ENCODE data around the gene CACNB2.
"Not testable (repeated sequence)": the region's sequence is repeated elsewhere in the genome, so short reads cannot be mapped to it uniquely, and the experiment has no call there.

Gene CACNB2

DNA sequence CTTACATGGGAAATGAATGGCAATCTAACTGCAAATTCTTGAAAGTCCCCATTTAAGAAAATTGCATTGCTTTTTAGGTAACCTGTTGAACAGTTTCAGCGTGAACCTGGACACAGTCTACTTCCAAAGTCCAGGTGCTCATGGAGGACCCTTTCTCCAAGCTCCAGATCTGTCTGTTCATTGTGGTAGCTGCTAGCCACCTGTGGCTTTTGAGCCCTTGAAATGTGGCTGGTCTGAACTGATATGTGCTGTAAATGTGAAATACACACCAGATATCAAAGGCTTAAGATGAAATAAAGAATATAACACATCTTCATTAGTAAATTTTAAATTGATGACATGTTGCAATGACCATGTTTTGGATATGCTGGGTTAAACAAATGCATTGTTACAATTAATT, 4.2 kb downstream of the CACNB2 start:
- Histone ChIP-seq H3K27me3 (replicated peaks; ENCODE audit: control insufficient read depth, insufficient read depth, low read length, poor library complexity, severe bottlenecking) (no peaks in the 10 kb centered on the region), H3K4me1 (ENCODE audit: control insufficient read depth, insufficient read depth, low read length, poor library complexity, severe bottlenecking) (no peaks in the 10 kb centered on the region), H3K27ac (ENCODE audit: insufficient read depth, low read length, poor library complexity, severe bottlenecking) (no peak overlapping the region), H3K9me3 (ENCODE audit: control insufficient read depth, low read length) (no peaks in the 10 kb centered on the region), H3K4me3 (ENCODE audit: insufficient read depth, low read depth, low read length, poor library complexity, severe bottlenecking) (no peak overlapping the region), H3K36me3 (ENCODE audit: control insufficient read depth, insufficient read depth, low read length) (no peaks in the 10 kb centered on the region)
- no peak for DNase-seq

- Histone ChIP-seq H3K4me3 (ENCODE audit: insufficient read depth, low read depth, low read length, poor library complexity, severe bottlenecking) (no peak overlapping the region), H3K9me3 (ENCODE audit: control insufficient read depth, low read length) (no peaks in the 10 kb centered on the region), H3K27me3 (replicated peaks; ENCODE audit: control insufficient read depth, insufficient read depth, low read length, poor library complexity, severe bottlenecking) (no peaks in the 10 kb centered on the region), H3K4me1 (ENCODE audit: control insufficient read depth, insufficient read depth, low read length, poor library complexity, severe bottlenecking) (no peaks in the 10 kb centered on the region), H3K36me3 (ENCODE audit: control insufficient read depth, insufficient read depth, low read length) (no peaks in the 10 kb centered on the region), H3K27ac (ENCODE audit: insufficient read depth, low read length, poor library complexity, severe bottlenecking) (no peak overlapping the region)
- no peak for DNase-seq
Measured at GRCh38 chr10:18144928-18145327, 4.7 kb downstream of the CACNB2 start.

DNA sequence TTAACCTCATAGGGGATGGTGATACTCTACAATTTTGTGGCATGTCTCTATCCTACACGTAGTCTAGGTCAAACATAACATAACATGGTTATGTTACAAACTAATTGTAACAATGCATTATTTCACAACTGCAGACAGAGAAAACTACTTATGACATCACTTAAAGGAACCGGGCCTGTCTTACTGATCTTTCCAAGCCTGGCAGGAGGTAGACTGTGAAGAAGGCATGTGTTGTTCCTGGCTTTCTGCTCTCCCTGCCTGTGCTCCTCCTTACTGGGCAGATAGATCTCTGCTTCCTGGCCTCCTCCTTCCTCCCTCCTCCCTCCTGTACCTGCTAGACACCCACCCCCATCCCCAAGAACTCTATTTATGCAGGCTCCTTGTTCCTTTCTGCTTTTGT, 5.4 kb downstream of the CACNB2 start:
- DNase-seq = no peak
- H3K9me3 ChIP-seq (ENCODE audit: control insufficient read depth, low read length) = no peaks in the 10 kb centered on the region
- H3K27me3 ChIP-seq (replicated peaks; ENCODE audit: control insufficient read depth, insufficient read depth, low read length, poor library complexity, severe bottlenecking) = no peaks in the 10 kb centered on the region
- no peaks in the 10 kb centered on the region for H3K4me1 ChIP-seq (ENCODE audit: control insufficient read depth, insufficient read depth, low read length, poor library complexity, severe bottlenecking)
- no peaks in the 10 kb centered on the region for H3K36me3 ChIP-seq (ENCODE audit: control insufficient read depth, insufficient read depth, low read length)
- H3K27ac ChIP-seq (ENCODE audit: insufficient read depth, low read length, poor library complexity, severe bottlenecking) = no peak overlapping the region
- H3K4me3 ChIP-seq (ENCODE audit: insufficient read depth, low read depth, low read length, poor library complexity, severe bottlenecking) = no peak overlapping the region

DNA sequence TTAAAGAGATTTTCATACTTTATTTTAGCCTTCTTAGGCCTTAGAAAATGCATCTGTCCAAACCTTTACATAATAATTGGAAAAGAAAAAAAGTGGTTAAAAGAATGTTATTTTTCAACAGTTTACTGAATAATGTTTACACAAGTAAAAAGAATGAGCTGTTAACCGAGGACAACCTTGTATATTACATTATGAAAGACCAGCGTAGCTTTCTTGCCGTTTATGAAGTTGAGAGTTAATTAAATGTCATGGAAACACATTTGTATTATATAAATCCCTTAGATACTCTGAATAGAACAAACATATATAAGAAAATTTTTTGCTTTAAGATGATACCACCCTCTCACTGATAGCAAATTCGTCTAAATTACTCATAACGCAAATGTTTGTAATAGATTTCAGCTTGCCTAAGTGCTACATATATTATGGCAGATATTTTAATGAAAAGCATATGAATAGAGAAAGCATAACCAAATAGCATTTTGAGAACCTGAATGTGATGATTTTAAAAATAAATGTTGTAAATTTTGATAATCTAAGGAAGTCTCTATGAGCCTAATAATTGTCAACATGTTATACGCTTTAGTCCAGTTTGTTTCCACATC, 9.1 kb downstream of the CACNB2 start:
- H3K4me3 ChIP-seq (ENCODE audit: insufficient read depth, low read depth, low read length, poor library complexity, severe bottlenecking) = no peak overlapping the region
- no peaks in the 10 kb centered on the region for H3K27me3 ChIP-seq (replicated peaks; ENCODE audit: control insufficient read depth, insufficient read depth, low read length, poor library complexity, severe bottlenecking)
- DNase-seq = no peak

DNA sequence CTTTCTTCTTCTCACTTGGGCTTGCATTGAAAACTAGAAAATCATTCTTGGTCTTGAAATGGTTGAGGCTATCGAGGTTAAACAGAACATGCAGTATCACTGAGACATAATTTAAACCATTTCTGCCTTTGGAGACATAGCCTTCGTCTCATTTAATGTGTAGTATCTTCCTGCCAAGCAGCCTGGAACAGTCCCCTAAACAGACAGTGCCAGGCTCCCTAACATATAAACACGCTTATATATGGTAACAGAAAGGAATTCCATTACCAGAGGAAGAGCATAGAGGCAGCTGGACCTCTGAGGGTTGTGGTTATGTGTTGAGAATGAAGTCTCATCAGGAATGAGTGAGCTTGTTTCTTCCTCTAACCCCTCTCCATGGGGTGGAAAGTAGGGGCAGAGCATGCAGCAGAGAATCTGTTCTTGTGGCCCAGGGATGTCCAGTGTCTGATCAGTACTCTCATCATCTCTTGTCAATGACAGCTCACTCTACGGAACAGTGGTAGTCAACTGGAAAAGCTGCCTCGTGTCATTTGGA, 11.2 kb downstream of the CACNB2 start:
- H3K9me3 ChIP-seq (ENCODE audit: control insufficient read depth, low read length) = no peaks in the 10 kb centered on the region
- no peak overlapping the region for H3K27ac ChIP-seq (ENCODE audit: insufficient read depth, low read length, poor library complexity, severe bottlenecking)
- DNase-seq = no peak
- no peak overlapping the region for H3K4me3 ChIP-seq (ENCODE audit: insufficient read depth, low read depth, low read length, poor library complexity, severe bottlenecking)
- no peaks in the 10 kb centered on the region for H3K36me3 ChIP-seq (ENCODE audit: control insufficient read depth, insufficient read depth, low read length)
- no peaks in the 10 kb centered on the region for H3K27me3 ChIP-seq (replicated peaks; ENCODE audit: control insufficient read depth, insufficient read depth, low read length, poor library complexity, severe bottlenecking)
- H3K4me1 ChIP-seq (ENCODE audit: control insufficient read depth, insufficient read depth, low read length, poor library complexity, severe bottlenecking) = no peaks in the 10 kb centered on the region

More for the DNA sequence above, 9.1 kb downstream of the CACNB2 start:
- Histone ChIP-seq H3K9me3 (ENCODE audit: control insufficient read depth, low read length) (no peaks in the 10 kb centered on the region), H3K4me1 (ENCODE audit: control insufficient read depth, insufficient read depth, low read length, poor library complexity, severe bottlenecking) (no peaks in the 10 kb centered on the region), H3K36me3 (ENCODE audit: control insufficient read depth, insufficient read depth, low read length) (no peaks in the 10 kb centered on the region), H3K27ac (ENCODE audit: insufficient read depth, low read length, poor library complexity, severe bottlenecking) (no peak overlapping the region)

DNA sequence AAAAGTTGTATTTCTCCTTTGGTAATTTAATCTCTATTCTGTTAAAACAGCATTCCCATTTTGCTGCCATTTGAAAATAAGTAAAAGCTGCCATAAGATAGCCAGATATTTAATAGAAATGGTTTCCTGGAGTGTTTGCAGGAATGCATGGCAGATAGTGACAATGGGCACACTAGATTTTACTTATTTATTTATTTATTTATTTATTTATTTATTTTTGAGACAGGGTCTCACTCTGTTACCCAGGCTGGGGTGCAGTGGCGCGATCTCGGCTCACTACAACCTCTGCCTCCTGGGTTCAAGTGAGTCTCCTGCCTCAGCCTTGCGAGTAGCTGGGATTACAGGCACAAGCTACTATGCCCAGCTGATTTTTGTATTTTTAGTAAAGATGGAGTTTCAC, 13.2 kb downstream of the CACNB2 start:
- H3K27ac ChIP-seq (ENCODE audit: insufficient read depth, low read length, poor library complexity, severe bottlenecking); H3K4me3 ChIP-seq (ENCODE audit: insufficient read depth, low read depth, low read length, poor library complexity, severe bottlenecking); H3K4me1 ChIP-seq (ENCODE audit: control insufficient read depth, insufficient read depth, low read length, poor library complexity, severe bottlenecking); DNase-seq; H3K9me3 ChIP-seq (ENCODE audit: control insufficient read depth, low read length); H3K27me3 ChIP-seq (replicated peaks; ENCODE audit: control insufficient read depth, insufficient read depth, low read length, poor library complexity, severe bottlenecking); H3K36me3 ChIP-seq (ENCODE audit: control insufficient read depth, insufficient read depth, low read length): not testable (repeated sequence)

DNA sequence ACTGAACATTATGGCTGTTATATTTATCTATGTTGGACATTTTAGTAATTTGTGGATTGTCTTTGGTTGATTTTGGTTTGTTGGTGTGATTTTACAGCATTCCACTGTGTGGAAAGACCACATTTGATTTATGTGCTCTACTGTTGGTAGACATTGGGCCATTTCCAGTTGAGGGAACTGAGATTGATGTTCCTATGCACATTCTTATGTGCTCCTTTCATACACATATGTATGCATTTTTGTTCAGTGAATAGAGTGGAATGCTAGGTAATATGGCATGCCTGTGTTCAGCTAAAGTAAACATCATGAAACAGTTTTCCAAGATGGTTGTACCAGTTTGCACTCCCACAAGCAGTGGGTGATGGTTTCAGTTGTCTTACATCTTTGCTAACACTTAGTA, 15.1 kb downstream of the CACNB2 start:
- Histone ChIP-seq H3K27me3 (replicated peaks; ENCODE audit: control insufficient read depth, insufficient read depth, low read length, poor library complexity, severe bottlenecking) (no peaks in the 10 kb centered on the region), H3K36me3 (ENCODE audit: control insufficient read depth, insufficient read depth, low read length) (no peaks in the 10 kb centered on the region), H3K4me1 (ENCODE audit: control insufficient read depth, insufficient read depth, low read length, poor library complexity, severe bottlenecking) (no peaks in the 10 kb centered on the region), H3K4me3 (ENCODE audit: insufficient read depth, low read depth, low read length, poor library complexity, severe bottlenecking) (no peak overlapping the region), H3K27ac (ENCODE audit: insufficient read depth, low read length, poor library complexity, severe bottlenecking) (no peak overlapping the region), H3K9me3 (ENCODE audit: control insufficient read depth, low read length) (no peaks in the 10 kb centered on the region)
- DNase-seq = no peak

- DNase-seq; H3K36me3 ChIP-seq (ENCODE audit: control insufficient read depth, insufficient read depth, low read length); H3K27ac ChIP-seq (ENCODE audit: insufficient read depth, low read length, poor library complexity, severe bottlenecking); H3K4me3 ChIP-seq (ENCODE audit: insufficient read depth, low read depth, low read length, poor library complexity, severe bottlenecking); H3K27me3 ChIP-seq (replicated peaks; ENCODE audit: control insufficient read depth, insufficient read depth, low read length, poor library complexity, severe bottlenecking); H3K9me3 ChIP-seq (ENCODE audit: control insufficient read depth, low read length); H3K4me1 ChIP-seq (ENCODE audit: control insufficient read depth, insufficient read depth, low read length, poor library complexity, severe bottlenecking): not testable (repeated sequence)
Measured at GRCh38 chr10:18156797-18157196, 16.6 kb downstream of the CACNB2 start.

GRCh38 chr10:18157881-18158280, 17.7 kb downstream of the CACNB2 start:
- H3K27ac ChIP-seq (ENCODE audit: insufficient read depth, low read length, poor library complexity, severe bottlenecking) = no peak overlapping the region
- no peaks in the 10 kb centered on the region for H3K9me3 ChIP-seq (ENCODE audit: control insufficient read depth, low read length)
- no peak overlapping the region for H3K4me3 ChIP-seq (ENCODE audit: insufficient read depth, low read depth, low read length, poor library complexity, severe bottlenecking)
- no peaks in the 10 kb centered on the region for H3K27me3 ChIP-seq (replicated peaks; ENCODE audit: control insufficient read depth, insufficient read depth, low read length, poor library complexity, severe bottlenecking)
- H3K4me1 ChIP-seq (ENCODE audit: control insufficient read depth, insufficient read depth, low read length, poor library complexity, severe bottlenecking) = no peaks in the 10 kb centered on the region
- H3K36me3 ChIP-seq (ENCODE audit: control insufficient read depth, insufficient read depth, low read length) = no peaks in the 10 kb centered on the region
- no peak for DNase-seq

GRCh38 chr10:18158773-18159265, 18.6 kb downstream of the CACNB2 start:
- Histone ChIP-seq H3K27me3 (replicated peaks; ENCODE audit: control insufficient read depth, insufficient read depth, low read length, poor library complexity, severe bottlenecking) (no peaks in the 10 kb centered on the region), H3K4me1 (ENCODE audit: control insufficient read depth, insufficient read depth, low read length, poor library complexity, severe bottlenecking) (no peaks in the 10 kb centered on the region), H3K4me3 (ENCODE audit: insufficient read depth, low read depth, low read length, poor library complexity, severe bottlenecking) (no peak overlapping the region), H3K9me3 (ENCODE audit: control insufficient read depth, low read length) (no peaks in the 10 kb centered on the region), H3K27ac (ENCODE audit: insufficient read depth, low read length, poor library complexity, severe bottlenecking) (no peak overlapping the region), H3K36me3 (ENCODE audit: control insufficient read depth, insufficient read depth, low read length) (no peaks in the 10 kb centered on the region)
- DNase-seq = no peak
